Posterior vena cava (tissue), 2 donors: ENCODE measurements around the gene ZNF324B. TPM values are rescaled to one million over a fixed set of nuclear protein-coding genes. Genes with fewer than 3 reads are reported as not detected.
"Not testable (repeated sequence)": the region's sequence is repeated elsewhere in the genome, so short reads cannot be mapped to it uniquely, and the experiment has no call there.

Source experiments
- DNase-seq: peaks from one replicate; pipeline ENCODE4 v3.0.0-alpha.2; 2020; ENCODE audit warnings: low spot score
- intact Hi-C, 2 donors: fragments of 100-400 bp; cut with DNase I; formaldehyde crosslinking; loops; one replicate each; pipeline versions ENCODE4 v1.14.1 to v1.14.2; 2022 to 2023
- total RNA-seq, 2 donors: library from RNA; stranded (reverse); fragmentation: NEBNext Ultra II Directional; extraction: Animal tissue kit (Norgen Biotek cat#: 25700); gene quantifications; one replicate each; pipeline ENCODE4 v1.2.1, GENCODE V29; 2021
- donor health status: DM: yes; HTN: yes; CAD: no.
- donor health status: DM: yes; HTN: yes; CAD: no.

ZNF324B gene
- total RNA-seq, 2 donors from 2014 or later, result 5.1 to 5.4 TPM

- intact Hi-C loops, result no loop called here
- DNase-seq, result peak; percentile 87
Observed at GRCh38 chr19:58476498-58477015, 25.1 kb downstream of the ZNF324B start.

DNA sequence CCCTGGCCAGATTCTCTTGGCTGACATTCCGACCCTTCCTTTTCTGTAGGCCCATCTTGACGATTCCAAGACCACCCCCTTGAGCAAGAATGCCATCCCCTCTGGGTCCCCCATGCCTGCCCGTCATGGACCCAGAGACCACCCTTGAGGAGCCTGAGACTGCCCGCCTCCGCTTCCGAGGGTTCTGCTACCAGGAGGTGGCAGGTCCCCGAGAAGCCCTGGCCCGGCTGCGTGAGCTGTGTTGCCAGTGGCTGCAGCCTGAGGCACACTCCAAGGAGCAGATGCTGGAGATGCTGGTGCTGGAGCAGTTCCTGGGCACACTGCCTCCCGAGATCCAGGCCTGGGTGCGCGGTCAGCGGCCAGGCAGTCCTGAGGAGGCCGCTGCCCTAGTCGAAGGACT is 25.7 kb downstream of the ZNF324B start:
- no peak for DNase-seq
- intact Hi-C loops, result no loop called here

DNA sequence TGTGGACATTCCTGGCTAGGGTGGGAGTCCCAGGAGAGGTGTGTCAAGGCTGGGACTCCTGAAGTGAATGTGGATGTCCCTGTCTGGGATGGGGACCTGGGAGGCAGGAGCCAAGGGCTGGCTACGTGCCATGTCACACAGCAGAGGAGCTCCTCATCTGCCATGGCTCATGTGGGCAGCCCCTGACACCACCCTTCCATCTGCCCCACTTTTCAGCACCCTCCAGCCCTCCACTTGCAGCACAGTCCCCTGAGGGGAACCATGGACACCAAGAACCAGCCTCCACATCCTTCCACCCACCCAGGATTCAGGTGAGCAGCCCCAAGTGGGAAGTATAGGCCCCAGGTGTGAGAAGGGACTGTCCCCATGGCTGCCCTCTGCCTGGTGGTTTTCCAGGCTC is 26.4 kb downstream of the ZNF324B start:
- peak; percentile 85 for DNase-seq
- intact Hi-C loops, result no loop called here

GRCh38 chr19:58479303-58479702 is 27.9 kb downstream of the ZNF324B start:
- intact Hi-C loops, result no loop called here
- DNase-seq, result no peak

GRCh38 chr19:58479736-58480480 is 28.5 kb downstream of the ZNF324B start:
- intact Hi-C loops, result no loop called here
- DNase-seq, result no peak

DNA sequence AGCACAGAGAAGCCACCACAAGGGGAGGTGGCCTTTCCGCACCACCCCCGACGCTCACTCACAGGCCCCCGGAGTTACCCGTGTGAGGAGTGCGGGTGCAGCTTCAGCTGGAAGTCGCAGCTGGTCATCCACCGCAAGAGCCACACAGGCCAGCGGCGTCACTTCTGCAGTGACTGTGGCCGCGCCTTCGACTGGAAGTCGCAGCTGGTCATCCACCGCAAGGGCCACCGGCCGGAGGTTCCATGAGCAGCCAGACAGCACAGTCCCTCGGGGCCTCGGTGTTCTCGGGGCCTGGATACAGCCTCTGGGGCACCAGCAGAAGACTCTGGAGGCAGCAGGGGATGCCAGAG is 29.0 kb downstream of the ZNF324B start:
- intact Hi-C loops, result no loop called here
- no peak for DNase-seq

DNA sequence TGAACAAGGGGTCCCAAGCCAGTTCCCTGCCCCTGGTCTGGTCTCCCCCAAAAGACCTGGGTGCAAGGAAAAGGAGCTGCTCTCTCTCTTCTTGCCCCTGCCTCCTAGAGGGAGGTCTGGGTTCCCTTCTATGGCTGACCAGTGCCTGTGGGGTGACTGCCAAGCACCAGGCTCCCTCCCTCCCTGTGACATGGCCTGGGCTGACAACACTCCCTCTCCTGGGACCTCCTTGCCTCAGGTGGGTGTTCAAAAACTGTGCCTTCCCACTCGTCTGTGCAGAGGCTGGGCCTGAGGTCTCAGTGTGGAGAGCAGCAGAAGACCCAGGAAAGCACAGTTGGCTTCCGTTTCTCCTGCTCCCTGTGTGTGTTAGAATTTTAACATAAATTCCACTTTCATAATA is 29.4 kb downstream of the ZNF324B start:
- intact Hi-C loops, result no loop called here
- no peak for DNase-seq

DNA sequence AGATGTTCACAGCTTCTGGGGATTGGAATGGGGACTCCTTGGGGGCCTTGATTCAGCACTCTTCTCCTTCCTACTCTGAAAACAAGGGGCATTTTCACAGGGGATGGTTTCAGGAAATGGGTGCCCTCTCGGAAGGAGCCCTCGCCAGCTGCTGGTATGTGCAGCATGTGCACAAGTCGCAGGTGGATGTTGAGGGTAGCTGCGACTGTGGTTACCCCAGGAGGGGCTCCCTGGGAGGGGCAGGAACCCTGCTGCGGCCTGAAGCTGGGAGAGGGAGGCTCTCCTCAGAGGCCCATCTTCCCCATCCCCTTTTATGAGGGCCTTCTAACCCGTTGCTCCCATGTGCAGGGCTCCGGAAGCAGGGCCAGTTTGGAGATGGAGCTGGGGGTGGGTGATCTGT is 30.9 kb downstream of the ZNF324B start:
- DNase-seq, result no peak

DNA sequence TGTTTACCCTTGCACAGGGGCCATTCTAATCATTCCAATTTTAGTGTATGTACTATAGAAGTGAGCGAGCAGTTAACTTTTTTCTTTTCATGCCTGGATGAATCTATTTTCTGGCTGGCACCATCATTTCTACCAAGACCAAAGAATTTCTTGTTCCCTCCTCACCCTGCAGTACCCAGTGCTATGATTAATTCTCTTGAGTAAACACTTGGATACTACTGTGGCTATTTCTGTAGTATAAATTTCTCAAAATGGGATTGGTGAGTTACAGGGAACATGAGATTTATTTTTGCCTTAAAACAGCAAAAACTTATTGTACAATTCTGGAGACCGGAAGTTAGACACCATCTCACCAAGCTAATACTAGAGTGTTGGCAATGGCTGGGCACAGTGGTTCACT is 32.4 kb downstream of the ZNF324B start:
- DNase-seq, result no peak
- intact Hi-C loops, result no loop called here

More for the DNA sequence above, 30.9 kb downstream of the ZNF324B start:
- intact Hi-C loops, result no loop called here

GRCh38 chr19:58484349-58484748 is 32.9 kb downstream of the ZNF324B start:
- intact Hi-C loops, result not testable (repeated sequence)

DNA sequence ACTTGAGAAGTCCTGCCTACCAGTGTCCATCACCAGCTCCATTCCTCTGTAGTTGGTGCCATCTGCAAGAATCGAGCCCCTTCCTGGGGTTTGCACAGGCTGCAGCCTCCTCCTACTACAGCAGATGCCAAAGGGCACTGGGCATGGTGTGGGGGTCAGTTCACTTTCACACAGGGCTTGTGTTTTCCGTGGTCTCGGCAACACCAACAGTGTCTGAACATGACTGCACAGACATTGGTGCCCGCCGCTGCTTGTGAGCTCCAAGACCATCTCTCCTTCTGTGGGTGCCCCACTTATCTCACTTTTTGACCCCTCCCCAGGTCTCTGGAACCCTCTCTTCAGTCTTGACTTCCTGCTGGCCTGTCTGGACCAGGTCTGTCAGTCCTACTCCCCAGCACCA is 40.0 kb downstream of the ZNF324B start:
- intact Hi-C loops, result no loop called here

More at GRCh38 chr19:58484349-58484748, 32.9 kb downstream of the ZNF324B start:
- not testable (repeated sequence) for DNase-seq

GRCh38 chr19:58492265-58492664 is 40.8 kb downstream of the ZNF324B start:
- DNase-seq, result no peak
- intact Hi-C loops, result no loop called here

More for the DNA sequence above, 40.0 kb downstream of the ZNF324B start:
- DNase-seq, result no peak

DNA sequence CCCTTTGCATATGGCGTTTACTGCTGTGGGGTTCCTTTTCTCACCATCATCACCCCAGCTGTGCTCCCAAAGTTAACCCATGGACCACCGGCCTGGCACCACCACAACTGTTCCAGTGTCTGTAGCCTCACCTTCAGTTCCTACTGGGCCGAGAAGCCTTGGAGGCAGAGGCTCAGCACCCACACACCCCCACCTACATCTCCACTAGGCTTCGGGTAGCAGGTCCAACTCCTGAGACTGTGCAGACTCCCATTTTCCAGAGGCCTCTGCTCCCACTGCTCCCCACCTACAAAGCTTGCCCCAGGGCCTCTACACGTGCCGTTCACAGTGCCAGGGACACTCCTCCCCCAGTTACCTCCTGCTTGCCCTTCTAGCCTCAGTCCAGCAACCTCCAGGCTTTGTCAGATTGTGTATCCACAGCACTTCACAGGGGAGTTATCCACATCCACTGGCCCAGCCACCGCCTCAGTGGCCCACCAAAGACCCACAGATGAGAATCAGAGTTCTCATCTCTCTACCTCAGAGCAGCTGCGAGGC is 46.3 kb downstream of the ZNF324B start:
- DNase-seq, result no peak
- intact Hi-C loops, result no loop called here

DNA sequence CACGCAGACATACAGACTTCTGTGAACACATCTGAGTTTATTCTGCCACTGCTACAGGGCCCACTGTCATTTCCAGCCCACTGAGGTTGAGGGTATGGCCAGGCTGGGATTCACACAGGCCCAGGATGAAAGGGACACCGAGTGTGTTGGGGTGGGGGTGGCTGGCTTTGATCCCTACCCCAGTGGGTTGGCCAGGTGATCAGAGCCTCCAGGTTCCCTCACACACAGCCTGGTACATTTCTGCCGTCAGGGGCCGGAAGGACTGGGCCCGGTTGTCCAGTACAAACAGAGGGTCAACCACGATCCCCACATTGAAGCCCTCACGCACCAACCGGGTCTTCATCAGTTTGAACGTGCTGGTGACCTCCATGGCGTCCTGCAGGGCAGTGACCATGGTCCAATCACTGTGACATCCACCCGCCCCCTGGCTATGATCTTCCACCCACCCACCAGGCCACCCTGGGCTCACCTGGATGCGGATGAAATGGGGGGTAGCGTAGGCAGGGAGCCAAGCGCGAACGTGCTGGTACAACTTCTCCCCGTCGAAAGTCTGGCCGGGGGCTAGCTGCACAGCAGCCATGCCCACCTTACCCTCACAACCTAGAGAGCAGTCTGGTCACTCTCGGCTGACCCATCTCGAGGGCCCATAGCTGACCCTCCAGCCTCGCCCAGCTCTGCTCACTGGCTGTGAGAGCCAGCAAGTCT is 47.0 kb downstream of the ZNF324B start:
- intact Hi-C loops, result no loop called here
- DNase-seq, result no peak

DNA sequence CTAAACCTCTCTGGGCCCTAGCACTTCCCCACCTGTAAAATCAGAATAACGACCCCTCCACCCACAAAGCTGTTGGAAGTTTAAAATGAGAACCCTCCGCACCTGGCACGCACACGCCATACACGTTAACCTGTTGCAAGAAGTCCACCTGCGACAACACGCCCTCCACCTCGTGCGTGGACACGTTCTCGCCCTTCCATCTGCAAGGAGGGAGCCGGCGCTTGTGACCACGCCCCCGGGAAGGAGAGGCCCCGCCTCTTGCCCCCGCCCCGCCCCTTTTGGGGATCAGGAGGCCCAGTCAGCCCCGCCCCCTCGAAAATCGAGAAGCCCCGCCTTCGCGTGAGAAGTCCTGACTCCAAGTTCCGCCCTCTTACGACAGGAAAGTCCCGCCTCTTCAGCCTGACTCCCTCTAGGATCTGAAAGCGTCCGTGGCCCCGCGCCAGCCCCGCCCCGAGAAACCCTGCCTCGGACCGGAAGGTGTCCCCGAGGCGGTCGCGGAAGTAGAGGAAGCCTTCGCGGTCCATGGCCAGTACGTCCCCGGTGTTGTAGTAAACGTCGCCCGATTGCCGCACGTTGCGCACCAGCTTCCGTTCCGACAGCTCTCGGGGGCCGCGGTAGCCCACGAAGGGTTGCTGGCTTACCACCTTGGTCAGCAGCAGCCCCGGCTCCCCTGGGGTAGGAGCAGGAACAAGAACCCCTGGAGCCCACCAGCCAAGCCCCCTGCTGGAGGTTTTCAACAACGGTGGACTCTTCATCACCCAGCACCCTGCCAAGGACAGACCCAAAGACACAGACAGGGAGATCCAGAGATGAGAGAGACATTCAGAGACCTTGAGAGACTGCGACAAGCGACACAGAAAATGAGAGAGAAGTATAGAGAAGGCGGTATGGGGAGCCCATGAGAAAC is 47.9 kb downstream of the ZNF324B start:
- intact Hi-C loops, result no loop called here
- DNase-seq, result peak; percentile 100

- intact Hi-C loops, result no loop called here
- DNase-seq, result no peak
Observed at GRCh38 chr19:58500242-58500641, 48.8 kb downstream of the ZNF324B start.
